Ishikawa (cell line): ENCODE results near the gene HSD17B1.

Experiments
- CEBPB ChIP-seq: IDR thresholded peaks from 2 replicates; pipeline ENCODE4 v1.6.1; 2012
- CREB1 ChIP-seq: IDR thresholded peaks from 2 replicates; pipeline ENCODE4 v1.6.1; 2012; ENCODE audit warnings: low read depth
- EGR1 ChIP-seq: IDR thresholded peaks from 2 replicates; pipeline ENCODE4 v1.6.1; 2012
- EP300 ChIP-seq: IDR thresholded peaks from 2 replicates; pipeline ENCODE4 v1.6.1; 2012; ENCODE audit warnings: borderline replicate concordance
- FOXM1 ChIP-seq: IDR thresholded peaks from 2 replicates; pipeline ENCODE4 v1.6.1; 2012; ENCODE audit warnings: low read depth, borderline replicate concordance
- MAX ChIP-seq: IDR thresholded peaks from 2 replicates; pipeline ENCODE4 v1.6.1; 2012
- NFIC ChIP-seq: IDR thresholded peaks from 2 replicates; pipeline ENCODE4 v1.6.1; 2012
- RAD21 ChIP-seq: IDR thresholded peaks from 2 replicates; pipeline ENCODE4 v1.6.1; 2012; ENCODE audit warnings: low read depth
- REST ChIP-seq: IDR thresholded peaks from 2 replicates; pipeline ENCODE4 v1.6.1; 2012; ENCODE audit warnings: low read depth, mild to moderate bottlenecking
- TAF1 ChIP-seq: IDR thresholded peaks from 2 replicates; pipeline ENCODE4 v1.6.1; 2012; ENCODE audit warnings: low read depth, mild to moderate bottlenecking
- TCF12 ChIP-seq: IDR thresholded peaks from 2 replicates; pipeline ENCODE4 v1.6.1; 2012; ENCODE audit warnings: low read depth
- TEAD4 ChIP-seq: IDR thresholded peaks from 2 replicates; pipeline ENCODE4 v1.6.1; 2012
- USF1 ChIP-seq: IDR thresholded peaks from 2 replicates; pipeline ENCODE4 v1.6.1; 2012
- YY1 ChIP-seq: IDR thresholded peaks from 2 replicates; pipeline ENCODE4 v1.6.1; 2012; ENCODE audit warnings: low read depth
- ZBTB7A ChIP-seq: IDR thresholded peaks from 2 replicates; pipeline ENCODE4 v1.6.1; 2012; ENCODE audit warnings: low read depth

HSD17B1 gene

GRCh38 chr17:42543190-42544079 lies 9.3 kb upstream of the HSD17B1 start:
- TF ChIP-seq TCF12 (no peak), YY1 (no peak), CEBPB (no peak), REST (no peak), CREB1 (no peak), RAD21 (no peak), USF1 (no peak), TAF1 (no peak), NFIC (no peak), FOXM1 (no peak), ZBTB7A (no peak), TEAD4 (no peak), MAX (no peak)

- TF ChIP-seq NFIC (no peak), CEBPB (no peak), CREB1 (no peak), ZBTB7A (no peak), YY1 (no peak), MAX (no peak), FOXM1 (no peak), EGR1 (no peak), TAF1 (no peak), EP300 (no peak), REST (no peak), USF1 (no peak), TCF12 (no peak), RAD21 (no peak), TEAD4 (no peak)
These were observed 7.8 kb upstream of the HSD17B1 start for GRCh38 chr17:42544874-42545283.

GRCh38 chr17:42547001-42547461 lies 5.7 kb upstream of the HSD17B1 start:
- TF ChIP-seq MAX (no peak), USF1 (no peak), REST (no peak), CREB1 (no peak), ZBTB7A (no peak), NFIC (no peak), TAF1 (no peak), RAD21 (no peak), YY1 (no peak), CEBPB (no peak), EP300 (no peak), TCF12 (no peak), FOXM1 (no peak), EGR1 (no peak)
